Measurements from ENCODE around the gene ANO9. TPM values are rescaled to one million over a fixed set of nuclear protein-coding genes. Genes with fewer than 3 reads are reported as not detected.
A peak's percentile ranks its signal among the peaks of the same experiment; 100 is the strongest.
"Not testable (repeated sequence)": the region's sequence is repeated elsewhere in the genome, so short reads cannot be mapped to it uniquely, and the experiment has no call there.

ANO9 gene
- total RNA-seq, 3 donors from 2014 or later = 16.5 to 21.7 (median 20.4) TPM

- peak overlapping the region; percentile 71 for H3K4me3 Mint-ChIP-seq
- ATAC-seq (no peak), DNase-seq (no peak)
Observed at GRCh38 chr11:413120-414081, 28.4 kb downstream of the ANO9 start.

GRCh38 chr11:412641-413119 lies 29.1 kb downstream of the ANO9 start:
- H3K27me3 Mint-ChIP-seq (ENCODE audit: low read depth) = no peaks in the 10 kb centered on the region
- ATAC-seq (no peak), DNase-seq (no peak)
- H3K4me3 Mint-ChIP-seq = no peak overlapping the region
- no peaks in the 10 kb centered on the region for H3K9me3 Mint-ChIP-seq
- no peaks in the 10 kb centered on the region for H3K36me3 Mint-ChIP-seq (ENCODE audit: insufficient read depth)
- peaks cover 35% of the 10 kb centered on the region for H3K4me1 Mint-ChIP-seq (ENCODE audit: low read depth)

More at GRCh38 chr11:413120-414081, 28.4 kb downstream of the ANO9 start:
- Mint-ChIP-seq H3K36me3 (ENCODE audit: insufficient read depth) (no peaks in the 10 kb centered on the region), H3K27me3 (ENCODE audit: low read depth) (no peaks in the 10 kb centered on the region), H3K9me3 (no peaks in the 10 kb centered on the region), H3K4me1 (ENCODE audit: low read depth) (peaks cover 33% of the 10 kb centered on the region)

GRCh38 chr11:411520-411919 lies 30.3 kb downstream of the ANO9 start:
- not testable (repeated sequence) for H3K9me3 Mint-ChIP-seq; H3K4me3 Mint-ChIP-seq; DNase-seq; H3K36me3 Mint-ChIP-seq (ENCODE audit: insufficient read depth); ATAC-seq; H3K27me3 Mint-ChIP-seq (ENCODE audit: low read depth)
- H3K4me1 Mint-ChIP-seq (ENCODE audit: low read depth) = peaks cover 36% of the 10 kb centered on the region

- H3K36me3 Mint-ChIP-seq (ENCODE audit: insufficient read depth); DNase-seq; ATAC-seq; H3K27me3 Mint-ChIP-seq (ENCODE audit: low read depth); H3K4me3 Mint-ChIP-seq; H3K9me3 Mint-ChIP-seq: not testable (repeated sequence)
- H3K4me1 Mint-ChIP-seq (ENCODE audit: low read depth) = peaks cover 31% of the 10 kb centered on the region
Observed at GRCh38 chr11:410711-411110, 31.1 kb downstream of the ANO9 start.

- H3K4me3 Mint-ChIP-seq = no peak overlapping the region
- no peak for ATAC-seq
- peaks cover 27% of the 10 kb centered on the region for H3K4me1 Mint-ChIP-seq (ENCODE audit: low read depth)
Observed at GRCh38 chr11:409600-410483, 32.0 kb downstream of the ANO9 start.

GRCh38 chr11:409008-409599 lies 32.7 kb downstream of the ANO9 start:
- Mint-ChIP-seq H3K36me3 (ENCODE audit: insufficient read depth) (no peaks in the 10 kb centered on the region), H3K4me1 (ENCODE audit: low read depth) (peaks cover 20% of the 10 kb centered on the region), H3K27me3 (ENCODE audit: low read depth) (no peaks in the 10 kb centered on the region), H3K4me3 (no peak overlapping the region), H3K9me3 (no peaks in the 10 kb centered on the region)
- no peak for ATAC-seq
- DNase-seq = no peak

More at GRCh38 chr11:409600-410483, 32.0 kb downstream of the ANO9 start:
- Mint-ChIP-seq H3K36me3 (ENCODE audit: insufficient read depth) (no peaks in the 10 kb centered on the region), H3K9me3 (no peaks in the 10 kb centered on the region), H3K27me3 (ENCODE audit: low read depth) (no peaks in the 10 kb centered on the region)
- no peak for DNase-seq

- no peak for DNase-seq
- Mint-ChIP-seq H3K4me1 (ENCODE audit: low read depth) (peaks cover 18% of the 10 kb centered on the region), H3K27me3 (ENCODE audit: low read depth) (no peaks in the 10 kb centered on the region), H3K9me3 (no peaks in the 10 kb centered on the region), H3K36me3 (ENCODE audit: insufficient read depth) (no peaks in the 10 kb centered on the region), H3K4me3 (no peak overlapping the region)
- no peak for ATAC-seq
Observed at GRCh38 chr11:408154-409007, 33.4 kb downstream of the ANO9 start.

GRCh38 chr11:407651-408123 lies 34.1 kb downstream of the ANO9 start:
- Mint-ChIP-seq H3K36me3 (ENCODE audit: insufficient read depth) (no peaks in the 10 kb centered on the region), H3K4me1 (ENCODE audit: low read depth) (peaks cover 11% of the 10 kb centered on the region), H3K9me3 (no peaks in the 10 kb centered on the region), H3K27me3 (ENCODE audit: low read depth) (no peaks in the 10 kb centered on the region), H3K4me3 (no peak overlapping the region)
- ATAC-seq = peak in 1 of 2 donors; percentile 7
- no peak for DNase-seq

GRCh38 chr11:406796-407650 lies 34.8 kb downstream of the ANO9 start:
- Mint-ChIP-seq H3K4me1 (ENCODE audit: low read depth) (peaks cover 9% of the 10 kb centered on the region), H3K36me3 (ENCODE audit: insufficient read depth) (no peaks in the 10 kb centered on the region), H3K4me3 (peak overlapping the region; percentile 24), H3K9me3 (no peaks in the 10 kb centered on the region), H3K27me3 (ENCODE audit: low read depth) (no peaks in the 10 kb centered on the region)
- DNase-seq = peak; percentile 77
- ATAC-seq = peak; percentile 89 to 93

- DNase-seq = no peak
- Mint-ChIP-seq H3K27me3 (ENCODE audit: low read depth) (no peaks in the 10 kb centered on the region), H3K4me3 (no peak overlapping the region), H3K36me3 (ENCODE audit: insufficient read depth) (no peaks in the 10 kb centered on the region), H3K9me3 (no peaks in the 10 kb centered on the region), H3K4me1 (ENCODE audit: low read depth) (peaks cover 9% of the 10 kb centered on the region)
- ATAC-seq = no peak
Observed at GRCh38 chr11:405954-406795, 35.6 kb downstream of the ANO9 start.

- Mint-ChIP-seq H3K36me3 (ENCODE audit: insufficient read depth) (no peaks in the 10 kb centered on the region), H3K4me3 (no peak overlapping the region), H3K27me3 (ENCODE audit: low read depth) (no peaks in the 10 kb centered on the region), H3K4me1 (ENCODE audit: low read depth) (peaks cover 9% of the 10 kb centered on the region), H3K9me3 (no peaks in the 10 kb centered on the region)
- ATAC-seq (no peak), DNase-seq (no peak)
Observed at GRCh38 chr11:405323-405953, 36.4 kb downstream of the ANO9 start.
